GM23338 (cell line): ENCODE measurements around the gene ADD3. TPM values are rescaled to one million over a fixed set of nuclear protein-coding genes. Genes with fewer than 3 reads are reported as not detected.

ENCODE experiments used
- ATAC-seq: fragments of 200-7000 bp; cut with Tn5 transposase; 3 replicates; pipeline ENCODE4 v1.9.1; 2020
- DNase-seq: peaks from one replicate; pipeline ENCODE4 v3.0.0-alpha.2; 2015; ENCODE audit warnings: low spot score
- H2AFZ ChIP-seq: fragments of 200-600 bp; sonication (generic); 2 replicates; pipeline ENCODE4 v1.8.0; 2016; ENCODE audit warnings: antibody characterized with exemption, mild to moderate bottlenecking, moderate library complexity
- H3F3A ChIP-seq: fragments of 200-600 bp; sonication (generic); replicated peaks from 2 replicates; pipeline ENCODE4 v1.8.0; 2017; ENCODE audit warnings: antibody characterized with exemption, mixed run types, low read depth
- H3K27ac ChIP-seq: fragments of 200-600 bp; sonication (generic); 2 replicates; pipeline ENCODE4 v1.6.1; 2016; ENCODE audit warnings: low read depth
- H3K27me3 ChIP-seq: fragments of 200-600 bp; sonication (generic); 2 replicates; pipeline ENCODE4 v1.8.0; 2016; ENCODE audit warnings: mild to moderate bottlenecking, mixed run types, moderate library complexity; ENCODE audit not compliant: insufficient read depth
- H3K36me3 ChIP-seq: fragments of 200-600 bp; sonication (generic); 2 replicates; pipeline ENCODE4 v1.8.0; 2016; ENCODE audit warnings: mild to moderate bottlenecking; ENCODE audit not compliant: insufficient read depth
- H3K4me1 ChIP-seq: fragments of 200-600 bp; sonication (generic); 2 replicates; pipeline ENCODE4 v1.8.0; 2016; ENCODE audit warnings: mild to moderate bottlenecking, moderate library complexity; ENCODE audit not compliant: insufficient read depth
- H3K4me2 ChIP-seq: fragments of 200-600 bp; sonication (generic); 2 replicates; pipeline ENCODE4 v1.7.1; 2017; ENCODE audit warnings: mixed run types
- H3K4me3 ChIP-seq: fragments of 200-600 bp; sonication (generic); 2 replicates; pipeline ENCODE4 v1.6.1; 2016; ENCODE audit warnings: mixed run types
- H3K79me2 ChIP-seq: fragments of 200-600 bp; sonication (generic); replicated peaks from 2 replicates; pipeline ENCODE4 v1.8.0; 2017; ENCODE audit warnings: mild to moderate bottlenecking; ENCODE audit not compliant: insufficient read depth
- H3K9me2 ChIP-seq: fragments of 200-600 bp; sonication (generic); 2 replicates; pipeline ENCODE4 v1.8.0; 2017; ENCODE audit not compliant: insufficient read depth
- H4K20me1 ChIP-seq: fragments of 200-600 bp; sonication (generic); replicated peaks from 2 replicates; pipeline ENCODE4 v1.8.0; 2017; ENCODE audit warnings: mild to moderate bottlenecking; ENCODE audit not compliant: insufficient read depth
- H3K27ac Mint-ChIP-seq: 2 replicates; pipeline ENCODE4 v1.8.0; 2020; ENCODE audit warnings: inconsistent platforms, mild to moderate bottlenecking, moderate library complexity, mixed read lengths
- H3K27me3 Mint-ChIP-seq: 3 replicates; pipeline ENCODE4 v1.8.0; 2022; ENCODE audit warnings: low read depth, mild to moderate bottlenecking, moderate library complexity, mixed read lengths, inconsistent platforms; ENCODE audit not compliant: insufficient read depth, poor library complexity
- H3K36me3 Mint-ChIP-seq: 3 replicates; pipeline ENCODE4 v1.8.0; 2021; ENCODE audit warnings: low read depth, mild to moderate bottlenecking, inconsistent platforms, moderate library complexity, mixed read lengths
- H3K4me1 Mint-ChIP-seq: 3 replicates; pipeline ENCODE4 v1.8.0; 2020; ENCODE audit warnings: mild to moderate bottlenecking, inconsistent platforms, mixed read lengths
- H3K4me3 Mint-ChIP-seq: 3 replicates; pipeline ENCODE4 v1.8.0; 2021; ENCODE audit warnings: moderate library complexity, mild to moderate bottlenecking, inconsistent platforms, mixed read lengths
- H3K9me3 Mint-ChIP-seq: 3 replicates; pipeline ENCODE4 v1.8.0; 2020; ENCODE audit warnings: moderate library complexity, mild to moderate bottlenecking, inconsistent platforms, mixed read lengths
- CREB1 ChIP-seq: fragments of 250-450 bp; sonication (Bioruptor Pico); IDR thresholded peaks from 2 replicates; pipeline ENCODE4 v1.5.0; 2020; ENCODE audit warnings: low read depth, mild to moderate bottlenecking, moderate library complexity
- CTCF ChIP-seq, 2 experiments: fragments of 200-600 bp in 1 of 2; sonication (generic) in 1 of 2; conservative IDR thresholded peaks; 2 replicates each; pipeline versions ENCODE4 v1.5.1 to v1.6.1; 2016 to 2017; ENCODE audit warnings: antibody characterized with exemption in 2 of 2, low read depth in 2 of 2, mild to moderate bottlenecking in 2 of 2, moderate library complexity in 1 of 2
- ETS1 ChIP-seq: IDR thresholded peaks from 2 replicates; pipeline ENCODE4 v1.6.1; 2016; ENCODE audit warnings: antibody characterized with exemption
- EZH2phosphoT487 ChIP-seq: fragments of 200-600 bp; sonication (generic); IDR thresholded peaks from one replicate; pipeline ENCODE4 v1.8.1; 2018; ENCODE audit warnings: antibody characterized with exemption; ENCODE audit not compliant: unreplicated experiment
- NANOG ChIP-seq: IDR thresholded peaks from 2 replicates; pipeline ENCODE4 v1.6.1; 2016; ENCODE audit warnings: antibody characterized with exemption, borderline replicate concordance
- POLR2AphosphoS5 ChIP-seq: IDR thresholded peaks from 2 replicates; pipeline ENCODE4 v1.6.1; 2016; ENCODE audit warnings: antibody characterized with exemption, low read depth
- REST ChIP-seq: IDR thresholded peaks from one replicate; pipeline ENCODE4 v1.6.1; 2018; ENCODE audit warnings: antibody characterized with exemption; ENCODE audit not compliant: unreplicated experiment
- STAT1 ChIP-seq: IDR thresholded peaks from one replicate; pipeline ENCODE4 v1.6.1; 2016; ENCODE audit warnings: antibody characterized with exemption; ENCODE audit not compliant: unreplicated experiment
- polyA plus RNA-seq: library from polyadenylated mRNA; unstranded; fragments of >200 nt; fragmentation: Nextera tagmentation; extraction: Ambion mirVana; gene quantifications from 2 replicates; pipeline ENCODE4 v1.2.1, GENCODE V29; 2016
- total RNA-seq: library from RNA; depleted of rRNA; stranded (reverse); fragments of >200 nt; shearing (Covaris generic); gene quantifications from 2 replicates; pipeline ENCODE4 v1.2.3, GENCODE V29; 2014

ADD3 gene
- total and polyA plus RNA-seq, 2 experiments from 2014 or later = 68.5 to 767 TPM

- Histone ChIP-seq H3K4me2 (no peak overlapping the region; the same call in 1 of the 2 replicates), H4K20me1 (no peaks in the 10 kb centered on the region), H3K4me3 (no peak overlapping the region), H3K9me2 (no peaks in the 10 kb centered on the region), H2AFZ (no peak overlapping the region), H3K79me2 (peaks cover 63% of the 10 kb centered on the region), H3K36me3 (no peaks in the 10 kb centered on the region), H3F3A (no peaks in the 10 kb centered on the region), H3K27ac (no peak overlapping the region), H3K4me1 (peaks cover 27% of the 10 kb centered on the region), H3K27me3 (no peaks in the 10 kb centered on the region)
- Mint-ChIP-seq H3K36me3 (no peaks in the 10 kb centered on the region), H3K4me1 (peaks cover 25% of the 10 kb centered on the region), H3K27ac (peak overlapping the region; percentile 6; the same call in 1 of the 2 replicates), H3K4me3 (no peak overlapping the region), H3K27me3 (no peaks in the 10 kb centered on the region), H3K9me3 (no peaks in the 10 kb centered on the region)
- TF ChIP-seq REST = no peak
- TF ChIP-seq STAT1 = no peak
- no peak for TF ChIP-seq NANOG
- no peak for TF ChIP-seq CREB1 (CRISPR knock-in tag)
- no peak for TF ChIP-seq CTCF (conservative IDR thresholded peaks at IDR 0.05; ENCODE audit: low read depth in 2 of 2)
- TF ChIP-seq EZH2phosphoT487 = no peak
- no peak for TF ChIP-seq ETS1
- no peak for TF ChIP-seq POLR2AphosphoS5
- peak; percentile 76 for ATAC-seq
- peak; percentile 37 for DNase-seq
These were observed 60.4 kb downstream of the ADD3 start for GRCh38 chr10:110067960-110068770.
